Measurements from ENCODE around the gene LONP2. TPM values are rescaled to one million over a fixed set of nuclear protein-coding genes. Genes with fewer than 3 reads are reported as not detected.

The LONP2 gene
- total RNA-seq, 3 donors from 2014 or later (not counting 1 experiment from before 2014, with no cell fraction given) = 48.6 to 87.8 (median 61.7) TPM

DNA sequence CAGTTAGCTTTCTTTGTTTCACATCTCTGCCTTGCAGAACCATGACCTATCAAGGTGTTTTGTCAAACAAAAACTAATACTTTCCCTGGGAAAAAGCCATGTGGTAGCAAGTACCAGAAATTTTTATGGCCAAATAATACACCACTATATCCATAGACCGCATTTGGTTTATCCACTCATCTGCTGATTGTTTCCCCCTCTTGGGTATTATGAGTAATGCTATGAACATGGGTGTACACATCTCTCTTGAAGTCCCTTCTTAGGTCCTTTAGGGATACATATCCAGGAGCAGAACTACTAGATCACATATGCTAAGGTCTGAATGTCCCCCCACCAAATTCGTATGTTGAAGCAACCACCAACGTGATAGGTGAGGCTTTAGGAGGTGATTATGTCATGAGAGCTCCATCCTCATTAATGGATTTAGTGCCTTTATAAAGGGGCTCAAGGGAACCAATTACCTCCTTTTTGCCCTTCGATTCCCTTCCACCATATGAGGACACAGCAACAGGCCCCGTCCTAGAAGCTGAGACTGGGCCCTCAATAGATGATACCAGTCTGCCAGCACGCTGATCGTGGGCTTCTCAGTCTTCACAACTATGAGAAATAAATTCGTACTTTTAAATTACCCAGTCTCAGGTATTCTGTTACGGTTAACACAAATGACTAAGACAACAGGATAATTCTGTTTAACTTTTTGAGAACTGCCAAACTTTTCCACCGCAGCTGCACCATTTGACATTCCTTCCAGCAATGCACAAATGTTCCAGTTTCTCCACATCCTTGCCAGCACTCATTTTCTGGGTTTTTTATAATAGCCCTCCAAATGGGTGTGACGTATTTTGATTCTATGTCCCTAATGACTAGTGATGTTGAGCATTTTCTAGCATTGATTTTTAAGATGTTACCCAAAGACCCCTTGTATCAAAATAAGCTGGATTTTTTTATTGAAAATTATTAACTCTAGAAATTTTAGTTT, 111.1 kb downstream of the LONP2 start:
- intact Hi-C loops (cut with micrococcal nuclease) = no loop called here
- no peaks in the 10 kb centered on the region for H3K9me3 ChIP-seq (ENCODE audit: control insufficient read depth, insufficient read depth, low read length)
- H3K4me3 ChIP-seq (ENCODE audit: low read length) = no peak overlapping the region
- no peaks in the 10 kb centered on the region for H3K4me1 ChIP-seq (ENCODE audit: control insufficient read depth, insufficient read depth, low read length)
- H3K27ac Mint-ChIP-seq = peak overlapping the region in 1 of 2 donors; percentile 31
- peaks cover 28% of the 10 kb centered on the region for H3K36me3 ChIP-seq (ENCODE audit: control insufficient read depth, insufficient read depth, low read length)
- no peaks in the 10 kb centered on the region for H3K27me3 ChIP-seq (ENCODE audit: control insufficient read depth, insufficient read depth, low read length)
- H3K27me3 Mint-ChIP-seq (ENCODE audit: low read depth in 2 of 2) = no peaks in the 10 kb centered on the region
- no peak overlapping the region for H3K4me3 Mint-ChIP-seq
- WGBS (ENCODE audit: insufficient coverage) = 95% methylated on average over 8 of the region's 11 CpGs
- no peak for ATAC-seq
- H3K36me3 Mint-ChIP-seq = no peaks in the 10 kb centered on the region
- no peak overlapping the region for H3K27ac ChIP-seq (ENCODE audit: low read length)
- TF ChIP-seq, protein P1, sequence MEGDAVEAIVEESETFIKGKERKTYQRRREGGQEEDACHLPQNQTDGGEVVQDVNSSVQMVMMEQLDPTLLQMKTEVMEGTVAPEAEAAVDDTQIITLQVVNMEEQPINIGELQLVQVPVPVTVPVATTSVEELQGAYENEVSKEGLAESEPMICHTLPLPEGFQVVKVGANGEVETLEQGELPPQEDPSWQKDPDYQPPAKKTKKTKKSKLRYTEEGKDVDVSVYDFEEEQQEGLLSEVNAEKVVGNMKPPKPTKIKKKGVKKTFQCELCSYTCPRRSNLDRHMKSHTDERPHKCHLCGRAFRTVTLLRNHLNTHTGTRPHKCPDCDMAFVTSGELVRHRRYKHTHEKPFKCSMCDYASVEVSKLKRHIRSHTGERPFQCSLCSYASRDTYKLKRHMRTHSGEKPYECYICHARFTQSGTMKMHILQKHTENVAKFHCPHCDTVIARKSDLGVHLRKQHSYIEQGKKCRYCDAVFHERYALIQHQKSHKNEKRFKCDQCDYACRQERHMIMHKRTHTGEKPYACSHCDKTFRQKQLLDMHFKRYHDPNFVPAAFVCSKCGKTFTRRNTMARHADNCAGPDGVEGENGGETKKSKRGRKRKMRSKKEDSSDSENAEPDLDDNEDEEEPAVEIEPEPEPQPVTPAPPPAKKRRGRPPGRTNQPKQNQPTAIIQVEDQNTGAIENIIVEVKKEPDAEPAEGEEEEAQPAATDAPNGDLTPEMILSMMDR (IDR thresholded peaks at IDR 0.05) = no peak
- no peak for DNase-seq
- peaks cover 6 to 15% of the 10 kb centered on the region in 2 donors for H3K4me1 Mint-ChIP-seq
- H3K9me3 Mint-ChIP-seq = no peaks in the 10 kb centered on the region

DNA sequence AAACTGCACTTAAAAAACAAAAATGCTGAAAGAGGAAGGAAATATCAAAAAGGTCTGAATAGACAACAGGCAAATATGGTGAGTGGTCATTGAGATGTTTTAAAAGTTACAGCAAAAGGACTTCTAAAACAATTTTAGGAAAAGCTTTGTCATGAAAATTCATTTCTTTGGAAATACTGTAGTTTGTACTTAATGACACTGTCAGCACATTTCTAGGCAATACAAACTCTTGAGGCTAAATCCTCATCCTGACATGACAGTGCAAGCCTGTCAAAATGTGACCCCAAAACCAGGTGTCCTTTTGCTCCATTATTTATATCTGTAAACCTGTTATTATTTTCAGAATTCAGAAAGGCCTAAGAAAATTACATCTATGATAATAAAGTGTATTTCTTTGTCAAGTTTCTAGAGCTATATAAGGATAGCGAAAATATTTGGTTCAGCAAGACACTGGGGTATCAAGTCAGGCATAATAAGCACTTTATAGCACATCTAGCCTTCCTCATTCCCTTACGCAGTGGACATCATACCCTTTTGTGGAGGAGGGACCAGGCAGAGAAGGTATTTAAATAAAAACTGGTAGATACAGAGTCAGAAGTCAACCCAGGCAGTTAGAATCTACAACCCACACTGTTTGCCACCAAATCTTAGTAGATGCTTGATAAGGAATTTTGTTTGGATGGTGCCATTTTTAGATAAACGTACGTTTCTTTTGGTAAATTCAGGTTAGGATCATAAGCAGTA, 112.7 kb downstream of the LONP2 start:
- Histone ChIP-seq H3K27me3 (ENCODE audit: control insufficient read depth, insufficient read depth, low read length) (no peaks in the 10 kb centered on the region), H3K4me3 (ENCODE audit: low read length) (no peak overlapping the region), H3K4me1 (ENCODE audit: control insufficient read depth, insufficient read depth, low read length) (no peaks in the 10 kb centered on the region), H3K9me3 (ENCODE audit: control insufficient read depth, insufficient read depth, low read length) (no peaks in the 10 kb centered on the region), H3K36me3 (ENCODE audit: control insufficient read depth, insufficient read depth, low read length) (peaks cover 15% of the 10 kb centered on the region), H3K27ac (ENCODE audit: low read length) (no peak overlapping the region)
- H3K4me3 Mint-ChIP-seq = no peak overlapping the region
- peaks cover 6 to 15% of the 10 kb centered on the region in 2 donors for H3K4me1 Mint-ChIP-seq
- no CpG with 5 or more reads among the region's 4 CpGs for WGBS (ENCODE audit: insufficient coverage)
- intact Hi-C loops (cut with micrococcal nuclease) = no loop called here
- H3K9me3 Mint-ChIP-seq = no peaks in the 10 kb centered on the region
- H3K27ac Mint-ChIP-seq = peak overlapping the region in 1 of 2 donors; percentile 72
- no peaks in the 10 kb centered on the region for H3K36me3 Mint-ChIP-seq
- ATAC-seq (no peak), DNase-seq (no peak)
- TF ChIP-seq, protein P1 (IDR thresholded peaks at IDR 0.05) = no peak
- H3K27me3 Mint-ChIP-seq (ENCODE audit: low read depth in 2 of 2) = no peaks in the 10 kb centered on the region

- no peaks in the 10 kb centered on the region for H3K36me3 Mint-ChIP-seq
- Histone ChIP-seq H3K27me3 (ENCODE audit: control insufficient read depth, insufficient read depth, low read length) (no peaks in the 10 kb centered on the region), H3K4me1 (ENCODE audit: control insufficient read depth, insufficient read depth, low read length) (no peaks in the 10 kb centered on the region), H3K9me3 (ENCODE audit: control insufficient read depth, insufficient read depth, low read length) (no peaks in the 10 kb centered on the region), H3K4me3 (ENCODE audit: low read length) (no peak overlapping the region), H3K36me3 (ENCODE audit: control insufficient read depth, insufficient read depth, low read length) (peaks cover 2% of the 10 kb centered on the region), H3K27ac (ENCODE audit: low read length) (no peak overlapping the region)
- DNase-seq (no peak), ATAC-seq (no peak)
- peaks cover 4 to 8% of the 10 kb centered on the region in 2 donors for H3K4me1 Mint-ChIP-seq
- no peak overlapping the region for H3K4me3 Mint-ChIP-seq
- no peaks in the 10 kb centered on the region for H3K9me3 Mint-ChIP-seq
- intact Hi-C loops (cut with micrococcal nuclease) = no loop called here
- TF ChIP-seq, protein P1 (IDR thresholded peaks at IDR 0.05) = no peak
- H3K27me3 Mint-ChIP-seq (ENCODE audit: low read depth in 2 of 2) = no peaks in the 10 kb centered on the region
- WGBS (ENCODE audit: insufficient coverage) = 100% methylated on average over 3 of the region's 3 CpGs
- H3K27ac Mint-ChIP-seq = no peak overlapping the region
Measured at GRCh38 chr16:48358419-48358818, 114.3 kb downstream of the LONP2 start.
